MV-4-11 (cell line): Measurements from ENCODE around the gene FAM229B.
"Not testable (repeated sequence)": the region's sequence is repeated elsewhere in the genome, so short reads cannot be mapped to it uniquely, and the experiment has no call there.

ENCODE experiments used
- DNase-seq: peaks from one replicate; lab custom pipeline; 2025; lab: John Stamatoyannopoulos, UW

The FAM229B gene

DNA sequence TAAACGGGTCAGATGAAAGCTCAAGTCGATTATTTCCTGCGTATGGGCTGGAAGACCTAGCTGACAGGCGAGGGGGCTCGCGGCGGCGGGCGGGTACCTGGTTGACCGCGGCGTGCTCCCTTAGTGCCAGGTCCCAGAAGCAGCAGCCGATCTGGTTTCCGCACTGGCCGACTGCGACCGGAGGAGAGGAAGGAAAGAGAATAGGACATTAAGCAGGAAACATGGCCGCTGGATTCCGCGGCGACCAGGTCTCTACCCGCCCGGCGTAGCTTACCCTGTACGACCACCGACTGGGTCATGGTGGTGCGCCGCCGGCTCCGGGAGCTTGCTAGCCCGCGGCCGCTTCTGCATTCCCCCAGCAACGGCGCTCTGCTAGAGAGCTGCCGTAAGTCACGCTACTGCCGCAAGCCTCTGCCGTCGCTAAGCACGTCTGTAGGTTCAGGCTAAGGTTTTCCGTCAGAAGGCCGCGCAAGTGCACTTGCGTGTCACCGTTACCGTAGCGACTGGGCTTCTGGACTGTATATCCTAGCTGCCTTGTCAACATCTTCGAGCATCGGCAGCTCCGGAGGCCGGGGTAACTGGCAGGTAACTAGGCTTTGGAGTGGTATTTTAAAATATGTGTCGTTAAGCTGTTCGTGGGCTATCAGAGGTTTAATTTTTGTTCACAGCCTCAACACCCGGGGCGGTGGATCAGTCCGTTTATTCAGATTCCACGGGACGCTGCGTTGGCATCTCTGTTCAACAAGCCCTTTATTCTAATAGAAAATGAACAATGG is at the start of gene FAM229B, which contains the start of gene TUBE1:
TSS of gene FAM229B (plus strand) at position 456 of the 776 bp plus-strand sequence. CDS start 11,693 bp downstream, outside the sequence.
TSS of gene TUBE1 (minus strand) at position 347 of the 776 bp plus-strand sequence. CDS start at position 299, 48 bp downstream.
- peak; percentile 94 for DNase-seq

DNA sequence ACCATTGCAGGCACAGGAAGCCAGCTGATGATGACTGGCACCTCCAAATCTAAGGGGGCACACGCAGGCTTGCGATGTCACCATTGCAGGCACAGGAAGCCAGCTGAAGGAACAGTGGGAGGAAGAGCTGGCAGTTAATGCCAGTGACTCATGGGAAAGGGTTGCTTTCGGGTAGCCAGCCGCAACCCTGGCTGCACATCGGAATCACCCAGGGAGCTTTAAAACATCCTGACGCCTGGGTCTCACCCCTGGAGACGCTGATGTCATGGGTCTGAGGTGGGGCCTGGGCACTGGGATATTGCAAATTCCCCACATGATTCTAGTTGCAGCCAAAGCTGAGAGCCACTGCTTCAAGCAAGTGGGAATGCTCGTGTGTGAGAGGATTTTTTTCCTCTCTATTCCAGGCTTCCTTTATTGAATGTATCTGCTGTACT is 49.6 kb upstream of the FAM229B start:
- DNase-seq: peak; percentile 74

GRCh38 chr6:112038268-112038667 is 49.1 kb upstream of the FAM229B start:
- DNase-seq: no peak

DNA sequence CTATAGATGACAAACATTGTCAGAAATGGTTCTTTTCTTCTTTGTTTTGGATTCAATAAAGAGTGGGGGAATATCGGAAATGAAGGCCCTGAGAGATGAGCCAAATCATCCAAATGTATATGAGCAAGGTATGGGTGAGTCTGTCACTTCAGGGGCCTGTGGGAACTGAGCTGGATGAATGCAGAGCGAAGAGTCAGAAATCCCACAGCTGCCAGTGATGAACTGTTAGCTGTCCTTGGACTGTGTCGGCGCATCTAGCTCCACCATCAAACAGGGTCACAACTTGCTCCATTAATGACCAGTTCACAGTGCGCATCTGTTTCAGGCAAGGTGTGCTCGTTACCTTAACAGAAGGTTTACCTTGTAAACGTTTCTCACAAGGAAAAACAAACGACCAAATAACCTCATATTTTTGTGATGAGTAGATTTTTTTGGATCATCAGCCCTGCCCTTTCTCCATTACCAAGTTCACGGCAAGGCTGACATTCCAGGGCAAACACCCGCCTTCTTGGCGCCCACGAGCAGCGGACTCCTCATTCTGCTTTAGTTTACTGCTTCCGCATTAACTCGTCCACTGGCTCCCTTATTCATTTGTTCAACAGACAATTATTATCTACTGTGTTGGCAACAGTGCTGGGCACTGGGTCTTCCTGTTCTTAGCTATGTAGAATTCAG is 48.5 kb upstream of the FAM229B start:
- DNase-seq: no peak

GRCh38 chr6:112039431-112039770 is 48.0 kb upstream of the FAM229B start:
- DNase-seq: no peak

DNA sequence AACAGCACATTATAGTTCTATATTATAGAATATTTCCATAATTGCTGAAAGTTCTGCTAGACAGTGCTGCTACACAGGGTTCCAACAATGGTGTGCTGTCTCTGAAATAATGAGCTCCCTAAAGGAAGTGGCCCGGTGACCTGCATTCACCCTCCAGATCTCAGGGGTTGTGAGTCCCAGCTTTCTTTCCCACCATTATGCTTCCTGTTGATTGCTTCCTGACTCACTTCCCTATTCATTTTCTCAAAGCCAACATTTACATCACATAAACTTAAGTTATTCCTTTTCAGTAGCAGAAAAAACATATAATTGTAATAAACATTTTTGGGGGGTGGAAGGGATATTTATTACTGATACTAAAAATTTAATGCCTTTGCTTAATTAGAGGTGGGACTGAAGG is 46.4 kb upstream of the FAM229B start:
- peak; percentile 21 for DNase-seq

- DNase-seq: no peak
Measured at GRCh38 chr6:112041535-112041934, 45.9 kb upstream of the FAM229B start.

DNA sequence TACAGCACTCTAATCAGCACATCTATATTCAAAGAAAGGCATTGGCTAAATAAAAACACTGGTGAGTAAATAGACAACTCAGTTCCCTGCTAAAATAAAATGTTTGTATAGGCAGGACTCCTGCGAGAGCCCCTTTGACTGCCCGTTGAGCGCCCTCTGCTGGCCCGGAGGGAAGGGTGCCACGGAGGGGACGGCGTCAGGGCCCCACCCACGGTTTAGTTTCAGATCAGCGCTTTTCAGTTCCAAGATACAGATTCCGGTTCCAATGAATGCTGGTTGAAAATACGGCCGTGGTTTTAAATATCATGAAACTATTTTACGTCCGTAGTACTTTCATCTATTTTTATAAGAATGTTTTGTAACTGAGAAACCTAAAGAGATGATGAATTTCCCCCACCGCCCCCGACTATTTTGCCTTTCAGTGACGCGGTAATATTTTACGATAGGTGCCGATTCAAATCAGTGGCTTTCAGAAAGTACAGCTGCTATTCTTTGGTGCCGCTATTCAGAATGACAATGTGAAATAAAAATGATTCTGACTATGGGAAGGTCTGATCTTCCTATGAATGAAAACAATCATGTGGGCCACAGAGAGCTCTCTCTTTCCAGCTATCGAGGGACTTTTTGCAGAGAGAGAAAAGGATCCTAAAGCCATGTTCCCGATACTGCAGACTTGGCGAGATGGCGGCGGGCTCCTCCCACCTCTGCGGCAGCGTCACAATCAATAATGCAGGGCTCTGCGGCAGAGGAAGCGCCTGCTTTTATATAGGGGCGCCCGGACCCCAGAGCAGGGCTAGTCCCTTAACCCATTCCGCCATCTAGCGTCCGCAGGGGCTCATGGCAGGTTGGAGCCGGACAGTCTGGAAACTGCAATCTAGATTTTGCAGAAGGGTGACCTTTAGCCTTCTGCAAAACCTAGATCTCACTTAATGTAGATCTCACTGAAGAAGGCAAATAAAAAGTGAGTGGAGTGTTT is 44.1 kb upstream of the FAM229B start:
- DNase-seq: peak; percentile 77

DNA sequence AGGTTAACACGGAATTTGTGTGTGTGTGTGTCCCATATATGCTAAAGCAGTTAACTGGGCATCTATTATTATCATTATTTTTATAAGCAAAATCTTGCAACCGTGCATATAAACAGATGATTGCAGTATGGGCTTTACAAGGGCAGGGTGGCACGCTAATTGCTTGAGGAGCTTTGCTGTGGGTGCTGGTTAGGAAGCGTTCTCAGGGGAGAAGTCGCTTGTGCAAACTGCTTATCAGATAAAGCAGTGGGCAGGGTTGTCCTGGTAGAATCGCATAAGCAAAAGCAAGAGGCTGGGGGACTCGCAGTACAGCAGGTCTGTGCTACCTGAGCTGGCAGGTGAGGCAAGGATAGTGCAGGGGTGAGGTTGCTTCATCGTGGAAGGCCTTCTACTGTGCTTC is 43.2 kb upstream of the FAM229B start:
- DNase-seq: no peak

DNA sequence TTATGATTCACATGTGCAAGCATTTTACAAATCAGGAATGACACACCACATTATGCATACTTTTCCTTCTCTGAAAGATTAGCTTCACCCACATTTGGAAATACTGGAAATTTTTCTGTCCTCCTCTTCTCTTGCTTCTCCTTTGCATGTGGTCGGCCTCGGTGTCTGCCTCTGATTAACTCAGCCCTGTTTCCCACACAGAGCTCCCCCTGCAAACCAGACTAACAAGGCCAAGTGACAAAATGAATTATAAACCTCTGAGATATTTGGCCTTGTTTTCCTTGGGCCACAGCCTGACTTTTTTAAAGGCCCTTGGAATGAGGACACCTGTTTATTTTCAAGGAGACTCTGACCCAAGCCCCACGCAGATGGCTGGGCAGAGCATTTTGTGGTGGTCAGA is 42.5 kb upstream of the FAM229B start:
- DNase-seq: no peak

GRCh38 chr6:112047523-112047922 is 39.9 kb upstream of the FAM229B start:
- DNase-seq: not testable (repeated sequence)

DNA sequence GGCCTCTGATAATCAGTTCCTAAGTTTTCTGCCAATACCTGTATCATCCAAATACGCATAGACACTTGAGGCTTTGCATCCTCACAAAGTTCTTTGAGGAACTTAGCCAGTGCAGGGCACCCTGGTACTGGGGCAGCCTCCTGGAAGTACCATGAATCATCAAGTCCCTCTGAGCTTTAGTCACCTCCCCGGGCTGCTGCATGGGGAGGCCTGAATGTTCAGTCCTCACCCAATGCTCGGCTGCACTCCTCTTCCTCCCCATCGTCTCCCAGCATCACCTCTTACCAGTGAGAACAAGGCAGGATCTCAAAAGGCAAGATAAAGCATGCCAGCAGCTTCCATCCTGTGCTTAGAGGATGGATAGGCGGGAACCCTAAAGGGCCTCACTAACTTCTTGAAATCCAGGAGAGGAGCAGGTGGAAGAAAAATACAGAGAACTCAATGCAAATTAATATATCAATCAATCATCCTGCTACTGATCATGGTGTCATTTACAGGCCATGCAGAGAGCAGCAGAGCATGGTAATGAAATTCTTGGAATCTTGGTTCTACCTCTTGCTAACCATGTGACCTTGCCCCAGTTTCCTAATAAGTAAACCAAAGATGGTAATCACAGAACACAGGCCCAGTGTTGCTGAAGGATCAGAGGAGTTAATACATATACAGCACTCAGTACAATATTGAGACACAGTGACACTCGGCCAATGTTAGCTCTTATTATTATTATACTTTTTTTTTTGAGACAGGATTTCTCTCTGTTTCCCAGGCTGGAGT is 38.2 kb upstream of the FAM229B start:
- no peak for DNase-seq

GRCh38 chr6:112049996-112050395 is 37.4 kb upstream of the FAM229B start:
- no peak for DNase-seq

DNA sequence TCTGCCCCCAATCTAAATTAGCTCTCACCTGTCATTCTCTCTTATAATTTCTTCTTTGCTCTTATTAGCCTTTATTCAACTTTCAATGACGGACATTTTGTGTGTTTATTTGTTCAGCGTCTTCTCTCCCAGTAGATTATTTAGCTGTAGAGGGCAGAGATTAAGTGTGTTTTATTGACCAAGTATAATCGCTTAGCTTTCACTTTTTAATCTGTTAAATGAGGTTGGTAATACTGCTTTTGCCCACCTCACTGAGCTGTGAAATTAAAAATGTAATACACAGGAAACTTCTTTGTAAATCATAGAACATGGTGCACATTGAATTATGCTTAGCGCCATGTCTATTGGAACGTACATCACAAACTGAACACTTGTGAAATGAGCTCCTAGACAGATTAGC is 37.0 kb upstream of the FAM229B start:
- DNase-seq: no peak

DNA sequence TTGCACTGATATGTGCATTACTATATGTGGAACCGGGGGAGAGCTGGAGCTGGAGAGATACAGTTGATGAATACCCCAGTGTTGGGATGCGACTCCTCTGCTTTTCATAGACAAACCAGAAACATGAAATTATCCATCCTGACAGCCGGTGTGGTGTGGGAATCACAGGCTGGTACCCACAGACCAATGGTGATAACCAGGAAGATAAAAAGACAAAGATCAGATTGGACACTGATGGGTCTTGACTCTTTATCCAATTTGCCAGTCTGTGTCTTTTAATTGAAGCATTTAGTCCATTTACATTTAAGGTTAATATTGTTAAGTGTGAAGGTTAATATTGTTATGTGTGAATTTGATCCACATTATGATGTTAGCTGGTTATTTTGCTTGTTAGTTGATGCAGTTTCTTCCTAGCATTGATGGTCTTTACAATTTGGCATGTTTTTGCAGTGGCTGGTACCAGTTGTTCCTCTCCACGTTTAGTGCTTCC is 36.1 kb upstream of the FAM229B start:
- not testable (repeated sequence) for DNase-seq

GRCh38 chr6:112054001-112054400 is 33.4 kb upstream of the FAM229B start, which contains the start of gene CCN6:
TSS of gene CCN6 (plus strand) at chr6:112054104. CDS start at chr6:112054358, 254 bp downstream.
- no peak for DNase-seq

GRCh38 chr6:112054555-112055190 is 32.7 kb upstream of the FAM229B start:
- no peak for DNase-seq

GRCh38 chr6:112058243-112059032 is 29.0 kb upstream of the FAM229B start:
- DNase-seq: no peak

- DNase-seq: no peak
Measured at GRCh38 chr6:112061605-112062004, 25.8 kb upstream of the FAM229B start.

DNA sequence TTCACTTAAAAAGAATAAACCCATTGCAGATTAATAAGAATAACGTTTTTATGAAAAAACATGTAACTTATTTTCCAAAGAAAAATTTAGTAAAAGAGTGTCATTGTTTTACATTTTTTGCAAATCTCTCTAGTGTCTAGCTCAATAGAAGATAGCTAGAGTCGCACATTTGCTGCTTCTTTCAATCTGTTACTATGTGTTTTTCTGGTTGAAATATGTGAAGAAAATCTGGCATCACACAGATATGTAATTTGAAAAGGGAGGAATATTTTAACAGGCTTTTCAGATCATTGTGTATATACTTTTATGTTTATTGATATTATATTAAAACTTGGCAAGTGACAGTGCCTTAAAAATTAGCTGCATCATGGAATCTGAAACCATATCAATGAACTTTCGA is 24.4 kb upstream of the FAM229B start:
- no peak for DNase-seq
